HG03342 (cell line): Measurements from ENCODE around the gene GPN3.
"Not testable (repeated sequence)": the region's sequence is repeated elsewhere in the genome, so short reads cannot be mapped to it uniquely, and the experiment has no call there.

Experiments
- ATAC-seq: cut with Tn5 transposase; IDR thresholded peaks from one replicate; pipeline ENCODE4 v1.9.1; 2021; ENCODE audit warnings: mild to moderate bottlenecking, moderate library complexity; ENCODE audit not compliant: unreplicated experiment

The GPN3 gene

GRCh38 chr12:110449799-110450497 lies 18.1 kb downstream of the GPN3 start, which contains the start of gene ARPC3:
Gene ARPC3 (minus strand): TSS chr12:110450337. CDS start chr12:110450260, 77 bp downstream.
- ATAC-seq = peak; percentile 94

GRCh38 chr12:110444455-110444854 lies 23.6 kb downstream of the GPN3 start:
- ATAC-seq = no peak

GRCh38 chr12:110436231-110436630 lies 31.8 kb downstream of the GPN3 start:
- ATAC-seq = no peak

GRCh38 chr12:110431957-110432587 lies 36.0 kb downstream of the GPN3 start:
- no peak for ATAC-seq

GRCh38 chr12:110429676-110430075 lies 38.4 kb downstream of the GPN3 start:
- ATAC-seq = not testable (repeated sequence)

GRCh38 chr12:110426406-110426805 lies 41.7 kb downstream of the GPN3 start:
- ATAC-seq = no peak

- no peak for ATAC-seq
These were observed 43.8 kb downstream of the GPN3 start for GRCh38 chr12:110424237-110424636.

GRCh38 chr12:110421701-110422100 lies 46.4 kb downstream of the GPN3 start:
- ATAC-seq = no peak

- ATAC-seq = no peak
These were observed 46.8 kb downstream of the GPN3 start for GRCh38 chr12:110421159-110421661.

GRCh38 chr12:110420644-110421043 lies 47.4 kb downstream of the GPN3 start:
- not testable (repeated sequence) for ATAC-seq

- ATAC-seq = not testable (repeated sequence)
These were observed 50.9 kb downstream of the GPN3 start for GRCh38 chr12:110417113-110417512.

GRCh38 chr12:110410086-110410485 lies 58.0 kb downstream of the GPN3 start:
- ATAC-seq = not testable (repeated sequence)

- ATAC-seq = not testable (repeated sequence)
These were observed 62.9 kb downstream of the GPN3 start for GRCh38 chr12:110405126-110405662.

GRCh38 chr12:110403976-110404682 lies 63.9 kb downstream of the GPN3 start:
- ATAC-seq = peak; percentile 41

- ATAC-seq = peak; percentile 84
These were observed 64.7 kb downstream of the GPN3 start, which contains the start of gene ANAPC7 for GRCh38 chr12:110403146-110403975. Gene ANAPC7 (minus strand): TSS chr12:110403708. CDS start chr12:110403627, 81 bp downstream.
